GM21786 (cell line): ENCODE data around the gene RHEBL1.

Experiments used
- ATAC-seq: cut with Tn5 transposase; IDR thresholded peaks from one replicate; pipeline ENCODE4 v1.9.1; 2021; ENCODE audit not compliant: unreplicated experiment

RHEBL1 gene

GRCh38 chr12:49055092-49055491 lies 14.7 kb downstream of the RHEBL1 start:
- ATAC-seq: no peak

- ATAC-seq: no peak
Measured at GRCh38 chr12:49054524-49054923, 15.3 kb downstream of the RHEBL1 start.

GRCh38 chr12:49054096-49054495 lies 15.7 kb downstream of the RHEBL1 start:
- no peak for ATAC-seq

- ATAC-seq: no peak
Measured at GRCh38 chr12:49052451-49053208, 17.1 kb downstream of the RHEBL1 start.

GRCh38 chr12:49051777-49052438 lies 17.9 kb downstream of the RHEBL1 start:
- ATAC-seq: no peak

- ATAC-seq: no peak
Measured at GRCh38 chr12:49051373-49051764, 18.4 kb downstream of the RHEBL1 start.

GRCh38 chr12:49050507-49051372 lies 19.0 kb downstream of the RHEBL1 start:
- no peak for ATAC-seq

- no peak for ATAC-seq
Measured at GRCh38 chr12:49049566-49050224, 20.1 kb downstream of the RHEBL1 start.

- no peak for ATAC-seq
Measured at GRCh38 chr12:49048953-49049352, 20.8 kb downstream of the RHEBL1 start.

GRCh38 chr12:49046129-49046895 lies 23.5 kb downstream of the RHEBL1 start:
- no peak for ATAC-seq

- no peak for ATAC-seq
Measured at GRCh38 chr12:49044660-49045059, 25.1 kb downstream of the RHEBL1 start.

GRCh38 chr12:49043856-49044258 lies 25.9 kb downstream of the RHEBL1 start:
- no peak for ATAC-seq

- no peak for ATAC-seq
Measured at GRCh38 chr12:49043241-49043640, 26.5 kb downstream of the RHEBL1 start.

GRCh38 chr12:49041881-49042484 lies 27.8 kb downstream of the RHEBL1 start:
- ATAC-seq: no peak

GRCh38 chr12:49041036-49041880 lies 28.5 kb downstream of the RHEBL1 start:
- no peak for ATAC-seq

GRCh38 chr12:49040364-49040855 lies 29.4 kb downstream of the RHEBL1 start:
- ATAC-seq: no peak

- no peak for ATAC-seq
Measured at GRCh38 chr12:49039421-49040363, 30.1 kb downstream of the RHEBL1 start.
